A549 (cell line): ENCODE data around the gene MPPED1. TPM values are rescaled to one million over a fixed set of nuclear protein-coding genes. Genes with fewer than 3 reads are reported as not detected.

Source experiments
- ATAC-seq, 2 experiments: fragments of 200-7000 bp in 1 of 2; fragments of >200 bp in 1 of 2; cut with Nextera tagmentation in 1 of 2; cut with Tn5 transposase in 1 of 2; 3 replicates each; pipeline versions ENCODE4 v1.8.0 to v1.9.1; 2018 to 2020; ENCODE audit warnings: mild to moderate bottlenecking in 1 of 2, moderate library complexity in 1 of 2
- CTCF ChIA-PET: fragments of 300-600 bp; sonication (Branson Sonifier 250); formaldehyde crosslinking; extraction: SDS; loops from one replicate; lab custom pipeline; 2021; ENCODE audit warnings: antibody characterized with exemption, inconsistent platforms; lab: Yijun Ruan, JAX
- POLR2A ChIA-PET: fragments of 350-600 bp; formaldehyde crosslinking; extraction: SDS; loops from one replicate; lab custom pipeline; 2021; ENCODE audit warnings: antibody characterized with exemption, inconsistent platforms; lab: Yijun Ruan, JAX
- DNase-seq, 2 experiments: peaks; one replicate each; pipeline versions ENCODE4 v3.0.0 to v3.0.0-alpha.2; 2011 to 2016; ENCODE audit warnings: low read depth in 1 of 2, low spot score in 1 of 2
- FAIRE-seq: peaks from 2 replicates; lab custom pipeline; 2011; peaks lifted over from hg19 to GRCh38; lab: Jason Lieb, UNC
- H3K27ac ChIP-seq, 2 experiments: fragments of >200 bp; sonication (Bioruptor Twin); formaldehyde crosslinking; 3 replicates each; pipeline ENCODE4 v1.5.1; 2016 to 2017
- H3K4me1 ChIP-seq: fragments of >200 bp; sonication (Bioruptor Twin); formaldehyde crosslinking; 3 replicates; pipeline ENCODE4 v1.6.1; 2016
- H3K4me2 ChIP-seq: fragments of >200 bp; sonication (Bioruptor Twin); formaldehyde crosslinking; 3 replicates; pipeline ENCODE4 v1.6.1; 2016
- H3K4me3 ChIP-seq: fragments of >200 bp; sonication (Bioruptor Twin); formaldehyde crosslinking; 3 replicates; pipeline ENCODE4 v1.5.1; 2016
- H3K9me3 ChIP-seq: fragments of >200 bp; sonication (Bioruptor Twin); formaldehyde crosslinking; 3 replicates; pipeline ENCODE4 v1.6.1; 2016
- ATOH8 ChIP-seq: fragments of 250-450 bp; sonication (Bioruptor Pico); IDR thresholded peaks from 2 replicates; pipeline ENCODE4 v1.5.0; 2020; ENCODE audit warnings: low read depth, mild to moderate bottlenecking, moderate library complexity
- BHLHE40 ChIP-seq: IDR thresholded peaks from 2 replicates; pipeline ENCODE4 v1.6.1; 2012; ENCODE audit warnings: low read depth, low read length, inconsistent platforms
- CBX8 ChIP-seq: fragments of 200-600 bp; sonication (generic); IDR thresholded peaks from 2 replicates; pipeline ENCODE4 v1.6.1; 2016
- CEBPB ChIP-seq, 2 experiments: fragments of >200 bp in 1 of 2; sonication (Bioruptor Twin) in 1 of 2; formaldehyde crosslinking in 1 of 2; IDR thresholded peaks; 2 replicates each; pipeline ENCODE4 v1.6.1; 2012 to 2016
- FOSB ChIP-seq: fragments of 250-450 bp; sonication (Bioruptor Pico); IDR thresholded peaks from 2 replicates; pipeline ENCODE4 v1.5.0; 2020; ENCODE audit warnings: mild to moderate bottlenecking, moderate library complexity
- GATA3 ChIP-seq: IDR thresholded peaks from 2 replicates; pipeline ENCODE4 v1.6.1; 2012; ENCODE audit warnings: borderline replicate concordance
- HOXB13 ChIP-seq: fragments of 250-450 bp; sonication (Bioruptor Pico); IDR thresholded peaks from 2 replicates; pipeline ENCODE4 v1.5.0; 2020; ENCODE audit warnings: low read depth, mild to moderate bottlenecking, moderate library complexity
- HOXB5 ChIP-seq: fragments of 250-450 bp; sonication (Bioruptor Pico); IDR thresholded peaks from 2 replicates; pipeline ENCODE4 v1.5.0; 2020; ENCODE audit warnings: mild to moderate bottlenecking, moderate library complexity
- NFE2L2 ChIP-seq: fragments of 150-350 bp; conservative IDR thresholded peaks from 2 replicates; pipeline ENCODE4 v1.6.1; 2014; ENCODE audit warnings: low read length
- NPAS2 ChIP-seq: fragments of 250-450 bp; sonication (Bioruptor Pico); IDR thresholded peaks from 2 replicates; pipeline ENCODE4 v1.8.0; 2022; ENCODE audit warnings: mild to moderate bottlenecking, moderate library complexity, borderline replicate concordance
- POLR2A ChIP-seq: IDR thresholded peaks from 2 replicates; pipeline ENCODE4 v1.6.1; 2012; ENCODE audit warnings: mild to moderate bottlenecking, low read length
- RAD21 ChIP-seq, 2 experiments: fragments of >200 bp in 1 of 2; sonication (Bioruptor Twin) in 1 of 2; formaldehyde crosslinking in 1 of 2; IDR thresholded peaks in 1 of 2; conservative IDR thresholded peaks in 1 of 2; 2 replicates in 1 of 2; 3 replicates in 1 of 2; pipeline ENCODE4 v1.6.1; 2012 to 2018; ENCODE audit warnings: inconsistent platforms in 1 of 2
- RARB ChIP-seq: fragments of 250-450 bp; sonication (Bioruptor Pico); IDR thresholded peaks from 2 replicates; pipeline ENCODE4 v1.8.0; 2021; ENCODE audit warnings: mild to moderate bottlenecking, moderate library complexity
- SMC3 ChIP-seq: fragments of >200 bp; sonication (Bioruptor Twin); formaldehyde crosslinking; IDR thresholded peaks from 3 replicates; pipeline ENCODE4 v1.6.1; 2018; ENCODE audit warnings: inconsistent platforms
- SREBF2 ChIP-seq: fragments of 450-650 bp; IDR thresholded peaks from 2 replicates; pipeline ENCODE4 v1.6.1; 2014; ENCODE audit warnings: mild to moderate bottlenecking, moderate library complexity
- TP53 ChIP-seq: fragments of 250-450 bp; sonication (Bioruptor Pico); IDR thresholded peaks from 2 replicates; pipeline ENCODE4 v1.5.0; 2021; ENCODE audit warnings: mild to moderate bottlenecking, moderate library complexity
- USF2 ChIP-seq: fragments of 450-650 bp; IDR thresholded peaks from 2 replicates; pipeline ENCODE4 v1.6.1; 2014; ENCODE audit warnings: antibody characterized with exemption
- ZC3H11A ChIP-seq: fragments of 450-650 bp; IDR thresholded peaks from 2 replicates; pipeline ENCODE4 v1.6.1; 2014; ENCODE audit warnings: antibody characterized with exemption, mild to moderate bottlenecking
- ZFP36 ChIP-seq: fragments of 450-650 bp; IDR thresholded peaks from 2 replicates; pipeline ENCODE4 v1.6.1; 2014; ENCODE audit warnings: borderline replicate concordance; ENCODE audit not compliant: partially characterized antibody
- ZNF302 ChIP-seq: fragments of 250-450 bp; sonication (Bioruptor Pico); IDR thresholded peaks from 2 replicates; pipeline ENCODE4 v1.9.0; 2021; ENCODE audit warnings: inconsistent platforms, mild to moderate bottlenecking, moderate library complexity
- WGBS: methylation state at CpG from one replicate; pipeline ENCODE4 v1.1.6; 2017; ENCODE audit errors: missing lambda C conversion rate; 5-methylcytosine and 5-hydroxymethylcytosine counted together
- polyA plus RNA-seq, 4 experiments: library from polyadenylated mRNA; depleted of rRNA in 3 of 4; stranded (reverse); fragments of >200 nt; fragmentation: RNase III in 1 of 4; extraction: RNeasy Plus Mini Kit Qiagen cat#74134 plus additional on column Dnase treatment in 1 of 4; gene quantifications; 2 replicates in 3 of 4; 3 replicates in 1 of 4; pipeline ENCODE4 v1.2.3, GENCODE V29; 2011 to 2017
- TF ChIP-seq, protein P1 (sequence below): fragments of >200 bp; sonication (Bioruptor Twin); formaldehyde crosslinking; IDR thresholded peaks from 3 replicates; pipeline ENCODE4 v1.6.1; 2016
- TF ChIP-seq, protein P2 (sequence below): fragments of 250-450 bp; sonication (Bioruptor Pico); IDR thresholded peaks from 2 replicates; pipeline ENCODE4 v1.5.0; 2021; ENCODE audit warnings: mild to moderate bottlenecking, moderate library complexity, borderline replicate concordance

The MPPED1 gene
- polyA plus RNA-seq, 2 of the 4 experiments (the other 2 are of a cell fraction) = not detected

GRCh38 chr22:43482318-43482625 is 70.5 kb downstream of the MPPED1 start:
- TF ChIP-seq RAD21 (conservative IDR thresholded peaks at IDR 0.05 in 1 of 2, IDR thresholded peaks at IDR 0.05 in 1 of 2) (no peak), ZC3H11A (no peak), ZFP36 (no peak), USF2 (no peak), CEBPB (IDR thresholded peaks at IDR 0.05) (no peak), NFE2L2 (no peak), ATOH8 (CRISPR knock-in tag) (no peak), ZNF302 (no peak), GATA3 (no peak), TP53 (CRISPR knock-in tag) (no peak), RARB (CRISPR knock-in tag) (no peak)
- TF ChIP-seq, protein P1, sequence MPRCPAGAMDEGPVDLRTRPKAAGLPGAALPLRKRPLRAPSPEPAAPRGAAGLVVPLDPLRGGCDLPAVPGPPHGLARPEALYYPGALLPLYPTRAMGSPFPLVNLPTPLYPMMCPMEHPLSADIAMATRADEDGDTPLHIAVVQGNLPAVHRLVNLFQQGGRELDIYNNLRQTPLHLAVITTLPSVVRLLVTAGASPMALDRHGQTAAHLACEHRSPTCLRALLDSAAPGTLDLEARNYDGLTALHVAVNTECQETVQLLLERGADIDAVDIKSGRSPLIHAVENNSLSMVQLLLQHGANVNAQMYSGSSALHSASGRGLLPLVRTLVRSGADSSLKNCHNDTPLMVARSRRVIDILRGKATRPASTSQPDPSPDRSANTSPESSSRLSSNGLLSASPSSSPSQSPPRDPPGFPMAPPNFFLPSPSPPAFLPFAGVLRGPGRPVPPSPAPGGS = no peak
- FAIRE-seq = no peak
- no peak for ATAC-seq
- Histone ChIP-seq H3K4me1 (no peaks in the 10 kb centered on the region), H3K4me3 (no peak overlapping the region), H3K4me2 (no peak overlapping the region), H3K9me3 (no peaks in the 10 kb centered on the region), H3K27ac (no peak overlapping the region)
- 69% methylated on average over 8 of the region's 8 CpGs for WGBS
- no peak for DNase-seq
- CTCF ChIA-PET = interaction anchor here (0.5 kb wide), 1 partner anchor 27 kb away, joined by 3 read pairs; no protein-coding TSS in a partner anchor
- POLR2A ChIA-PET = no interaction called here

- TF ChIP-seq ATOH8 (CRISPR knock-in tag) = no peak
- TF ChIP-seq BHLHE40 = no peak
- TF ChIP-seq HOXB13 (CRISPR knock-in tag) = no peak
- no peak for TF ChIP-seq SREBF2
- TF ChIP-seq HOXB5 = no peak
- TF ChIP-seq, protein P1 = no peak
- TF ChIP-seq CBX8 = no peak
- TF ChIP-seq, protein P2, sequence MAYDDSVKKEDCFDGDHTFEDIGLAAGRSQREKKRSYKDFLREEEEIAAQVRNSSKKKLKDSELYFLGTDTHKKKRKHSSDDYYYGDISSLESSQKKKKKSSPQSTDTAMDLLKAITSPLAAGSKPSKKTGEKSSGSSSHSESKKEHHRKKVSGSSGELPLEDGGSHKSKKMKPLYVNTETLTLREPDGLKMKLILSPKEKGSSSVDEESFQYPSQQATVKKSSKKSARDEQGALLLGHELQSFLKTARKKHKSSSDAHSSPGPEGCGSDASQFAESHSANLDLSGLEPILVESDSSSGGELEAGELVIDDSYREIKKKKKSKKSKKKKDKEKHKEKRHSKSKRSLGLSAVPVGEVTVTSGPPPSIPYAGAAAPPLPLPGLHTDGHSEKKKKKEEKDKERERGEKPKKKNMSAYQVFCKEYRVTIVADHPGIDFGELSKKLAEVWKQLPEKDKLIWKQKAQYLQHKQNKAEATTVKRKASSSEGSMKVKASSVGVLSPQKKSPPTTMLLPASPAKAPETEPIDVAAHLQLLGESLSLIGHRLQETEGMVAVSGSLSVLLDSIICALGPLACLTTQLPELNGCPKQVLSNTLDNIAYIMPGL (CRISPR knock-in tag) = no peak
- TF ChIP-seq SMC3 = no peak
- TF ChIP-seq POLR2A = no peak
- TF ChIP-seq RAD21 (conservative IDR thresholded peaks at IDR 0.05 in 1 of 2, IDR thresholded peaks at IDR 0.05 in 1 of 2) = no peak
- no peak for TF ChIP-seq NPAS2 (CRISPR knock-in tag)
- TF ChIP-seq ZC3H11A = no peak
- TF ChIP-seq FOSB = no peak
- TF ChIP-seq, all 56 proteins: peak for 0
- CTCF ChIA-PET = no interaction called here
- no peak overlapping the region for H3K4me2 ChIP-seq
- FAIRE-seq (no peak), ATAC-seq (no peak), DNase-seq (no peak)
- no peak overlapping the region for H3K4me3 ChIP-seq
- WGBS = 63% methylated on average over 12 of the region's 13 CpGs
- no peaks in the 10 kb centered on the region for H3K4me1 ChIP-seq
- POLR2A ChIA-PET = no interaction called here
- no peak overlapping the region for H3K27ac ChIP-seq
- no peaks in the 10 kb centered on the region for H3K9me3 ChIP-seq
Measured at GRCh38 chr22:43483266-43483665, 71.5 kb downstream of the MPPED1 start.
